NOMO-1 treated with DMSO at 0.1 percent for 48 hours (cell line): ENCODE data around the gene MCRIP2.

ENCODE experiments used
- DNase-seq: peaks from one replicate; lab custom pipeline; 2025; ENCODE audit not compliant: unreplicated experiment; lab: John Stamatoyannopoulos, UW

MCRIP2 gene

DNA sequence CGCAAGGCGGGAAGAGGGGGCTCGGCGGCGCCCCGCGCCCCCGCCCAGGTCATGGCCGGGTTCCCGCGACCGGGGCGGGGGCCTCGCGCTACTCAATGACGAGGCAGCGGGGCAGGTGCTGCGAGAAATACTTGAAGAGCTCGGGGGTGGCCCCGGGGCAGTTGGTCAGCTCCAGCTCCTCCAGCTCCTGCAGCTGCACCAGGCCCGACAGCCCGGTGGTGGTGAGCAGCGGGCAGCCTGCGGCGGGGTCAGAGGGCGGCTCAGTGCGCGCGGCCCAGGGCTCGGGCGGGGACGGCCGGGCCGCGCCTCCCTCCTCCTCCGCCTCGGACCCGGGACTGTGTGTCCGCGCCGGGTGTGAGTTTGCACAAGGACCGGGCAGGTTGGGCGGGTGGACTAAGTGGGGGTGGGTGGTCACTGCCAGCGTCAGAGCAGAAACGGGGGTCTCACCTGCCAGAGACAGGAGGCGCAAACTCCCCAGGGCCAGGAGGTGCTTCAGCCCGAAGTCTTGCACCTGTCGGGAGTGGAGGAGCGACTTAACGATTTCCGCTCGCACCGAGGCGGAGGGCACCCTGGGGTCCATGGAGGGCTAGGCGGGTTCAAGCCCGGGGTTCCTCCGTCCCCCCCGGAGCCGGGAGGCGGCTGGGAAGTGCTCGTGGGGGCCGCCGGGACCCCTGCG lies 52.7 kb downstream of the MCRIP2 start:
- no peak for DNase-seq

DNA sequence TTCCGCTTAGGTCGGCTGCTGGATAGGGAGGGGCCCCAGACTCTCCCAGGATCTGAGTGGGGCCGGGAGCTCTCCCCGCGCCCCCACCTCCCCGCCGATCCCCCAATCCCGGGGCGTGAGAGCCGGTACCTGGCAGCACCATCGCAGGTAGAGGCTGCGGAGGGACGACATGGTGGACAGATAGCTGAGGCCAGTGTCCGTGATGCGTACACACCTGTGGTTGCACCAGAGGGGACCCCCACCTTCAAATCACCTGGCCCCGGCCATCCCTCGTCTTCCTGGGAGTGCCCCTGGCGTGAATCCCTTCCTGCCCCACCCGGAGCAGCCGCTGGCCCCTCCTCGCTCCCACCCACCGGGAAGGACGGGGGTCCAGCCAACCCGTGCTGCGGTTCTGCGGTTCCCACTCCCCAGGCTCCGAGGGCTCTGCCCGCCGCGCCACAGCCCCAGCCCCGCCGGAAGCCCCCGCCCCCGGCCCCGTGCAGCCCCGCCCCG lies 53.3 kb downstream of the MCRIP2 start:
- no peak for DNase-seq

DNA sequence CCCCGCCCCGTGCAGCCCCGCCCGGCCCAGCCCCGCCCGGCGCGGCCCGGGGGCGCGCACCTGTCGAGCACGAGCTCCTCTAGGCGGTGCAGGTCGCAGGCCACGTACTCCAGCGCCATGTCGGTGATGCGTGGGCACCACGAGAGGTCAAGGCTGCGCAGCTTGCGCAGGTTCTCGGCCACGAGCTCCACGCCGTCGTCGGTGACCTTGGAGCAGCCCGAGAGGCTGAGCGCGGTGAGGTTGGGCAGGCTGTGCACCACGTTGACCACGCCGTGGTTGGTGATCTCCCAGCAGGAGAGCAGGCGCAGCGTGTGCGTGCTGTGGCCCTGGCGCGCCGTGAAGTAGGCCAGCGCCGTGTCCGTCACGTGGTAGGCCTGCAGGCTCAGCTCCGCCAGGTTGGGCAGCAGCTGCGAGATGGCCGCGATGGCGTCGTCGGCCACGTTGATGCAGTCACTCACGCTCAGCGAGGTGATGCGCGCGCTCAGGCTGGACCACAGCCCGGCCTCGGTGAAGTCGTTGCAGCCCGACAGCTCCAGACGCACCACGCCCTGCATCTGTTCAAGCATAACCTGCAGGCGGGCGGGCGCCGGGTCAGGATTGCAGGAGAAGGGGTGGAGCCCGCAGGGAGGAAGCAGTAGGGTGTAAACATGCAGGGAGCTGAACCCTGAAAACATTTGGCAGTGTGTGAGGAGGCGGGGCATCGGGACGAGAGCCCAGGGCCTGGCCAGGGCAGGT lies 53.9 kb downstream of the MCRIP2 start:
- DNase-seq: peak; percentile 44
